NCI-H2081 (cell line): Measurements from ENCODE around the gene CST1.
"Not testable (repeated sequence)": the region's sequence is repeated elsewhere in the genome, so short reads cannot be mapped to it uniquely, and the experiment has no call there.

Source experiments
- DNase-seq, 2 experiments: peaks; one replicate each; lab custom pipeline; 2025; lab: John Stamatoyannopoulos, UW

The CST1 gene

DNA sequence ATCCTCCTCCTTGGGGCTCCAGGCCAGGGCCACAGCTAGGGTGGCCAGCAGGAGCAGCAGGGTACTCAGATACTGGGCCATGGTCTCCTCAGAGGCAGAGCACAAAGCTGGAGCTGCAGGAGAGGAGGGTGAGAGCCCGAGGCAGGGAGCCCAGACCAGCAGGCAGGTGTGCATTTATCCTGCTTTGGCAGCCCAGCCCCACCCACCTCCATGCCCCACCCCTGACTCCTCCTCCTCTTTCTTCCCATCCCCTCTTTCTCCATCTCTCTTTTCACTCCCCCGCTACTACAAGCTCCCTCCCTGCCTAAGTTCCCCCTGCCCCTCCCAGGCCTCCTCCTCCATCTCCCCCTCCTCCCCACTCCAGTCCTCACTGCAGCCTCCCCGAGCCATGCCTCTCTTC lies at the start of gene CST1:
CST1 (minus strand) TSS at position 150 of the 400 bp plus-strand sequence; CDS start at position 81, 69 bp downstream.
- DNase-seq, result not testable (repeated sequence)

GRCh38 chr20:23799216-23799847 lies 48.6 kb upstream of the CST1 start:
- not testable (repeated sequence) for DNase-seq

DNA sequence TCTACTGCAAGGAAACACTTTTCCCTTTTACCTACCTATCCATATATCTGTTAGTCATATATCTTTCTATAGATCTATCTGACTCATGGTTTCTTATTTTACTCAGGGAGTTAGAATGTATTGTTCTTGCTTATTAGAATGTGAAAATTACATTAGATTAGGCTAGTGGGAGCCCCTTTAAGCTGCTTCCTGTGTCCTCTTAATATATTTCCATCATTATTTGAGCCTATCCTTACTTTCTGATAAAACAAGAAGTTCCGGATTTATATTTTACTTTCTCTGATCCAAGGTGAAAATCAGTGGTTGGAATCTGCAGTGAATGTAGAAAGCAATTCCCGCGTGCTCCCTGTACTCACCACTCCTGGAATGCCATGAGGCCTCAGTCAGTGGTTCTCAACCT lies 44.8 kb upstream of the CST1 start:
- no peak for DNase-seq

DNA sequence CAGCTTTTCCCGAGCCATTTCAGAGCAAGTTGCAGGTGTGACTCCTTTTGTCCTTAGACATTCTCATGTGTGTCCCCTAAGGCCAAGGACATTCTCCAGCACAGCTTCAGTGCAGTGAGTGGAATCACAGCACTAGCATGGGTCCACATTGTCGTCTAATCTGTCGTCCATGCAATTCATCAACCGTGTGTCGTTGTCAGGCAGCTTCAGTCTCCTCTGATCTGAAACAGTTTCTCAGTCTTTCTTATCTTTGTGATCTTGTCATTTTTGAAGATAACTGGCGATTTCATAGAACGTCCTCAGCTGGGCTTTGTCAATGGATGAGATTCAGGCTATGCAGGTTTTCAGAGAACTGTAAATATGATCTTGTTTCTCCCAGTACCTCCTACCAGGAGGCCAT lies 44.1 kb upstream of the CST1 start:
- no peak for DNase-seq

DNA sequence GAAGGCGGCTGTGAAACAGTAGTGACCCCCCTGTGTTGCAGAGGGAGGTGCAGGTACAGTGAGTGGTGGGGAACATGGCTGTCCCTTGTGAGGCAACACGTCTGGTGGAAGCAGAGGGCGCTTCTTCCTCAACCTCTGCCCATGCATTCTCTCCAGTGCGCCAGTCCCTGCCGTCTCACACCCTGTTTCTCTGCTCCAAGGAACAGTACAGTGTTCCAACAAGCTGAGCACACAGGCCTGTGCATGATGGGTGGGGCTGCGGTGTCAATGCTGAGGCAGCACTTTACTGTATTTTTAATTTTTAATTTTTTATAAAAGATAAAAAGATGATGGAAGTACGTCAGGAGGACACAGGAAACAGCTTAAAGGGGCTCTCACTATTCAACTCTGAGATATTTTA lies 43.3 kb upstream of the CST1 start:
- no peak for DNase-seq

GRCh38 chr20:23783447-23783846 lies 32.7 kb upstream of the CST1 start:
- no peak for DNase-seq

GRCh38 chr20:23782366-23782983 lies 31.7 kb upstream of the CST1 start:
- no peak for DNase-seq

DNA sequence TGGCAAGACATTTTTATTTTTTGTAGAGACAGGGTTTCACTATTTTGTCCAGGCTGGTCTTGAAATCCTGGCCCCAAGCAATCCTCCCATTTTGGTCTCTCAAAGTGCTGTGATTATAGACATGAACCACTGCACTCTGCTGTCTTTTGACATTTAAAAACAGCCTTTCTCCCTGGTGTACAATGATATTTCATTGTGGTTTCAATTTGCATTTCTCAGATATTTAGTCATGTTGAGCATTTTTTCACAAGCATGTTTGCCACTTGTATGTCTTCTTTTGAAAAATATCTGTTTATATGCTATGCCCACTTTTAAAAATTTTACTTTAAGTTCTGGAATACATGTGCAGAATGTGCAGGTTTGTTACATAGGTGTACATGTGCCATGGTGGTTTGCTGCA lies 27.9 kb upstream of the CST1 start:
- DNase-seq, result not testable (repeated sequence)

- DNase-seq, result not testable (repeated sequence)
These were observed 26.6 kb upstream of the CST1 start for GRCh38 chr20:23777380-23777779.

GRCh38 chr20:23776067-23776771 lies 25.5 kb upstream of the CST1 start:
- no peak for DNase-seq

GRCh38 chr20:23774081-23774480 lies 23.3 kb upstream of the CST1 start:
- DNase-seq, result no peak

DNA sequence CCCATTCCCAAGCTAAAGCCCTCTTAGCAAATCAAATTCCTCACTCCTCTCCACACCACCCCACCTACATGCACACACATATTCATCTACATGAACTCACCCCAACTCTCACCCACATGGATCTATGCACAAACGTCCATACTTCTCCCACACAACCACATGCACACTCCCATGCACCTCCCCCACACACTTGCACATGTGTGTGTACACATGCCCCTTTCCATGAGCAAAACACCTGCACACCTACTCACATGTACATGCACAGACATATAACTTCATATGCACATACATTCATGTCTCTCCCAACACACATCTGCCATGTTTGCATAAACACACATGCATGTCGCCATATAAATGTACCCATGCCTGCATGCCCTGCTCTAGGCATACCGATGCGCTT lies 22.8 kb upstream of the CST1 start:
- no peak for DNase-seq

GRCh38 chr20:23773127-23773526 lies 22.4 kb upstream of the CST1 start:
- no peak for DNase-seq

DNA sequence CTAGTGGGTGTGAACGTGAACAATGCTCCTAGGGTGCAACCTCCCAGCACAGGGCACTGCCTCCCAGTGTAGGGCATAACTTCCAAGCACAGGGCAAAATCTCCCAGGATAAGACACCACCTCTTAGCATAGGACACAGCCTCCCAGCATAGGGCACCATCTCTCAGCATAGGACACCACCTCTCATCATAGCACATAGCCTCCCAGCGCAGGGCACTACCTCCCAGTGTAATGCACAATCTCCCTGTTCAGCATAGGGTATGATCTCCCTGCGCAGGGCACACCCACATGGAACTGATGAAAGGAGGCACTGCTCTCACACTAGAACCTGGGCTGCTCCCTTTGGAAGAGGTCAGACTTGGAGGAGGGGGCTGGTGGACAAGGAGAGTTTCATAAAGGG lies 21.3 kb upstream of the CST1 start:
- no peak for DNase-seq

GRCh38 chr20:23770384-23770783 lies 19.6 kb upstream of the CST1 start:
- no peak for DNase-seq

- not testable (repeated sequence) for DNase-seq
These were observed 17.8 kb upstream of the CST1 start for GRCh38 chr20:23768520-23768919.

DNA sequence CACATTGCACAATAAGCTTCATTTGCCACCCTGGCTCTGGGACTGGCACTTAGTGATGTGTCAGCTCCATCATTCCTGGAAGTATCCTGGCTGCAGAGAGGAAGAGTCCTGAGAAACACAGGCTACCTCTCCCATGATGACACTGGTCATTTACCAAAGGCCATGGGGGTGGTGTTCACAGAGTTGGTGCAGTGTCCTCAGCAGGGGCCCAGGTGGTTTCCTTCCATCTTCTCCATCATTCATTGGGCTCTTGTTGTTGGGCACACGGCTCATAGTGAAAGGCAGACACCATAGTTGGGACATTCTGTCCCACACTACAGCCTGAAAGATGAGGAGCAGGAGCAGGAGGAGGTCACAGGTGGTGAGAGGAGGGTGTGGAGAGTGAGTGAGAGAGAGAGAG lies 15.8 kb upstream of the CST1 start:
- no peak for DNase-seq

- DNase-seq, result no peak
These were observed 14.8 kb upstream of the CST1 start for GRCh38 chr20:23765578-23765977.

DNA sequence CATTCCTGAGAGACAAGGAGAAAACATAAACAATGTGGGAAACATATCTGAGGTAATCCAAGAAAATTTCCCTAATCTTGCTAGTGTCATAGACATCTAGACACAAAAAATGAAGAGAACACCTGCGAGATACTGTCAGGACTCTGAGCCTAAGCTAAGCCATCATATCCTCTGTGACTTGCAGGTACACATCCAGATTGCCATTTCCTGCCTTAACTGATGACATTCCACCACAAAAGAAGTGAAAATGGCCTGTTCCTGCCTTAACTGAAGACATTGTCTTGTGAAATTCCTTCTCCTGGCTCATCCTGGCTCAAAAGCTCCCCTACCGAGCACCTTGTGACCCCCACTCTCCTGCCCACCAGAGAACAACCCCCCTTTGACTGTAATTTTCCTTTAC lies 13.9 kb upstream of the CST1 start:
- not testable (repeated sequence) for DNase-seq

- DNase-seq, result no peak
These were observed 12.6 kb upstream of the CST1 start for GRCh38 chr20:23763345-23763744.

DNA sequence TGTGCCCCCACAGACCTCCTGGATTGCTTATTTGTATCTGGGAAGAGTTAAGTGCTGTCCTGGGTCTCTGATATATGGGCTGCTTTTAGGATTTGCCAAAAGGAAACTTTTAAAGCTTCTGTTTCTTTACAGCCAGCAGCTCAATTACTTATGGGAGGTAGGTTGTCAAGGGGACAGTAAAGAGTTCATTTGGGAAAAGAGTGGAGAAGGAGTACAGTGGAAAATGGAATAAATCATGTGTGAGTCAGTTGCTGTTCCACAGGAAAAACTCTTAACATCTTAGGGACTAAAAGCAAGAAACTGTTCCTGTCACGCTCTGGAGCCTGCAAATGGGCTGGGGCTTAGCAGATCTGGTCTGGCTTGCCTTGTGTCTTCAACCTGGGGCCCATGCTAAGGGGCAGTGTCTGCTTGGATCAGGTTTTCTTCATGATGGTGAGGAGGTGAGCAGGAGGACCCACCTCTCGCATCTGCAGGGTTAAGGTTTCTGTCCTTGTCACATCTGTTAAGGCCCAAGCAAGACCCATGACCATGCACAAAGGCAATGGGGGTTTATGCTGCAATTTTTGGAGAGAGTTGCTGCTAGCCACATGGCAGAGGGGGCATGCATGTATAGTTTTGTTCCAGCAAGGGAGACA lies 8.7 kb upstream of the CST1 start:
- DNase-seq, result no peak

GRCh38 chr20:23756792-23757191 lies 6.1 kb upstream of the CST1 start:
- DNase-seq, result not testable (repeated sequence)

DNA sequence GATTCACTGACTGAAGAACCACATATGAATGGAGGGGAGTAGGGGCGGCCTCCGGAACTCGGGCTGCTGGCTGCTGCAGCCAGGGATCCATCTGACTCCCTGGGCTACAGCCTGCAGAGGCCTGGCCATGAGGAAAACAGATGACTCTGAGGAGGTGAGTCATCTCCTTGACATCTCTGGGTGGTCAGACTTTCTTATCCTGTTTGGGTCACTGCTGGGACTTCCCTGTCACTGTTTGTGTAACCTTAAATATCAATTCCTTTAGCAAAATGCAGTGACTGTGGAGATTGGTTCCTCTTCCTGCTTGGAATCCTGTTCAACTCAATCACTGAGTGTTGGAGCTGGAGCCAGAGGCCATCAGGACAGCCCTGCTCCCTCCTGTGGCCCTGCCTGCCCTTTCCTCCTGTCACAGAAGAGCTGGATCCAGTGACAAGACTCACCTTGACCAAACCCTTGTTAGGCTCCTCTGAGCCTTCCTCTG lies 4.4 kb upstream of the CST1 start:
- not testable (repeated sequence) for DNase-seq
